PC-3 (cell line): ENCODE data around the gene AKT1. TPM values are rescaled to one million over a fixed set of nuclear protein-coding genes. Genes with fewer than 3 reads are reported as not detected.

ENCODE experiments used
- ATAC-seq: fragments of 200-7000 bp; cut with Tn5 transposase; 2 replicates; pipeline ENCODE4 v1.9.1; 2020; ENCODE audit warnings: mild to moderate bottlenecking, moderate library complexity
- BruUV-seq: library from RNA; stranded (reverse); fragments of 400-500 nt; replicated peaks from 2 replicates; lab custom pipeline; 2021; lab: Mats Ljungman, UMichigan
- CTCF ChIA-PET: fragments of 300-600 bp; sonication (Branson Sonifier 250); formaldehyde crosslinking; loops from one replicate; lab custom pipeline; 2022; ENCODE audit warnings: antibody characterized with exemption; lab: Charles Lee
- POLR2A ChIA-PET: fragments of 300-600 bp; sonication (Branson Sonifier 250); formaldehyde crosslinking; loops from one replicate; lab custom pipeline; 2022; ENCODE audit warnings: antibody characterized with exemption; ENCODE audit not compliant: unreplicated experiment; lab: Charles Lee
- DNase-seq: peaks from one replicate; pipeline ENCODE4 v3.0.0-alpha.2; 2015
- H2AFZ ChIP-seq: fragments of 300-600 bp; sonication (generic); 2 replicates; pipeline ENCODE4 v1.6.0; 2016; ENCODE audit warnings: antibody characterized with exemption, low read length
- H3F3A ChIP-seq: fragments of 300-600 bp; sonication (generic); one replicate; pipeline ENCODE4 v1.6.0; 2017; ENCODE audit warnings: antibody characterized with exemption, low read length, control low read depth, mild to moderate bottlenecking; ENCODE audit not compliant: unreplicated experiment
- H3K27ac ChIP-seq: fragments of 300-600 bp; sonication (generic); 2 replicates; pipeline ENCODE4 v1.5.1; 2016; ENCODE audit warnings: mild to moderate bottlenecking, low read length
- H3K27me3 ChIP-seq: fragments of 300-600 bp; sonication (generic); 2 replicates; pipeline ENCODE4 v1.6.1; 2016; ENCODE audit warnings: low read length, mixed read lengths
- H3K36me3 ChIP-seq: fragments of 300-600 bp; sonication (generic); 2 replicates; pipeline ENCODE4 v1.6.1; 2016; ENCODE audit warnings: low read depth, mixed run types, low read length, mixed read lengths
- H3K4me1 ChIP-seq: fragments of 300-600 bp; sonication (generic); 2 replicates; pipeline ENCODE4 v1.5.1; 2016; ENCODE audit warnings: low read length; ENCODE audit not compliant: insufficient read depth
- H3K4me2 ChIP-seq: fragments of 300-600 bp; sonication (generic); 2 replicates; pipeline ENCODE4 v1.6.0; 2016; ENCODE audit warnings: low read length
- H3K4me3 ChIP-seq: fragments of 300-600 bp; sonication (generic); 2 replicates; pipeline ENCODE4 v1.5.1; 2016; ENCODE audit warnings: mild to moderate bottlenecking, low read length, mixed read lengths
- H3K79me2 ChIP-seq: fragments of 300-600 bp; sonication (generic); 2 replicates; pipeline ENCODE4 v1.6.1; 2017; ENCODE audit warnings: low read length, mixed read lengths
- H3K9ac ChIP-seq: fragments of 300-600 bp; sonication (generic); 2 replicates; pipeline ENCODE4 v1.6.0; 2016; ENCODE audit warnings: mild to moderate bottlenecking, low read length
- H3K9me2 ChIP-seq: fragments of 300-600 bp; sonication (generic); replicated peaks from 2 replicates; pipeline ENCODE4 v1.6.1; 2016; ENCODE audit warnings: mixed run types, low read length, mixed read lengths
- H3K9me3 ChIP-seq: fragments of 300-600 bp; sonication (generic); 2 replicates; pipeline ENCODE4 v1.6.1; 2016; ENCODE audit warnings: low read length, mixed read lengths
- H4K20me1 ChIP-seq: fragments of 300-600 bp; sonication (generic); 2 replicates; pipeline ENCODE4 v1.6.1; 2016; ENCODE audit warnings: low read length, mixed read lengths
- EZH2 ChIP-seq: fragments of 300-600 bp; sonication (generic); IDR thresholded peaks from one replicate; pipeline ENCODE4 v1.6.1; 2017; ENCODE audit warnings: antibody characterized with exemption, mild to moderate bottlenecking, low read length; ENCODE audit not compliant: unreplicated experiment
- EZH2phosphoT487 ChIP-seq: fragments of 300-600 bp; sonication (generic); IDR thresholded peaks from 2 replicates; pipeline ENCODE4 v1.6.1; 2018; ENCODE audit warnings: mild to moderate bottlenecking, antibody characterized with exemption, low read length, borderline replicate concordance
- intact Hi-C: fragments of 100-400 bp; cut with micrococcal nuclease; formaldehyde crosslinking; loops from 2 replicates; pipeline ENCODE4 v1.9.0; 2023
- total RNA-seq: library from RNA; depleted of rRNA; stranded (reverse); fragments of >200 nt; gene quantifications from 2 replicates; pipeline ENCODE4 v1.2.3, GENCODE V29; 2014
- TF ChIP-seq, protein P1 (sequence below): fragments of 300-600 bp; sonication (generic); conservative IDR thresholded peaks from 2 replicates; pipeline ENCODE4 v1.5.1; 2017; ENCODE audit warnings: antibody characterized with exemption, low read depth, mild to moderate bottlenecking, low read length

AKT1 gene
- total RNA-seq, 1 experiment from 2014 or later, result 196 TPM

DNA sequence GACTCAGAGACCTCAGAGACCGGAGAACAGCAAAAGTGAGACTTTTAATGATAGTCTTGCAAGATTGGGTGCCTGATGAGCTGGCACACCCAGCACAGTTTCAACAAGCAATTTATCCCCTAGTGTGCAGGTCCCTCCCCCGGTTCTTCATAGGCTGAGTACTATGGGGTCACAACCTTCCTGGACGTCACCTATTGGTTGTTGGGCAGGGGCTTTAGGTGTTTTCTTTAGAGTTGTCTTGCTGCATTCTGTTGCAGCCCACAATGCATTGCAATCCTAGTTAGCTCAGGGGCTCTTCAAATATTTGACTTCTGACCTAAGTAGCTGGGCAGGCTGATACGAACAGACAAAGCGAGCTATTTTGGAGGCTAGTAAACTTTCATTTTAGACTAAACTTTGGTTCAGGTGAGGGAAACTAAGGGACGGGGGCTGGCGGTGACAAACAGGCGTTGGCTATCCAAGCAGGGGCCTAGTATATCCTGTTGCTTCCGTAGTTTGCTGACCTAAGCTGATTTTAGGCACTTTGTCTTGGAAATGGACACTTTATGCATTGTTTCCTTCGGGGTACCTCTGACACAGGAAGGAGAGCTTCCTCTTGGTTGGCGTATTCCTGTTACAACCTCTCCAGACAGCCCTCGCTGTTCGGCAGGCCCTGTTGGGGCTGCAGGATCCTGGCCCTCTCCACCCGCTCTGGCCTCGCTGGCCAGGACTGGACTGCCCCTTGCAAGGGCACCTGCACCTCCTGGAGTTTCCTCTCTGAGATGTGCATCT is 28.5 kb downstream of the AKT1 start:
- Histone ChIP-seq H4K20me1 (0 out of 2 replicates have a peak, but pooled peaks cover 3% of the 10 kb centered on the region), H3K9me3 (no peaks in the 10 kb centered on the region), H3K9ac (no peak overlapping the region), H3K9me2 (no peaks in the 10 kb centered on the region), H3K27ac (no peak overlapping the region), H3K27me3 (no peaks in the 10 kb centered on the region), H3K36me3 (peaks cover 15% of the 10 kb centered on the region), H3K4me3 (no peak overlapping the region), H3K4me2 (no peak overlapping the region), H3F3A (no peaks in the 10 kb centered on the region), H3K4me1 (no peaks in the 10 kb centered on the region), H2AFZ (no peak overlapping the region), H3K79me2 (no peaks in the 10 kb centered on the region)
- intact Hi-C loops, result no loop called here
- no TSS peak for BruUV-seq
- ATAC-seq (no peak), DNase-seq (no peak)
- TF ChIP-seq, protein P1, sequence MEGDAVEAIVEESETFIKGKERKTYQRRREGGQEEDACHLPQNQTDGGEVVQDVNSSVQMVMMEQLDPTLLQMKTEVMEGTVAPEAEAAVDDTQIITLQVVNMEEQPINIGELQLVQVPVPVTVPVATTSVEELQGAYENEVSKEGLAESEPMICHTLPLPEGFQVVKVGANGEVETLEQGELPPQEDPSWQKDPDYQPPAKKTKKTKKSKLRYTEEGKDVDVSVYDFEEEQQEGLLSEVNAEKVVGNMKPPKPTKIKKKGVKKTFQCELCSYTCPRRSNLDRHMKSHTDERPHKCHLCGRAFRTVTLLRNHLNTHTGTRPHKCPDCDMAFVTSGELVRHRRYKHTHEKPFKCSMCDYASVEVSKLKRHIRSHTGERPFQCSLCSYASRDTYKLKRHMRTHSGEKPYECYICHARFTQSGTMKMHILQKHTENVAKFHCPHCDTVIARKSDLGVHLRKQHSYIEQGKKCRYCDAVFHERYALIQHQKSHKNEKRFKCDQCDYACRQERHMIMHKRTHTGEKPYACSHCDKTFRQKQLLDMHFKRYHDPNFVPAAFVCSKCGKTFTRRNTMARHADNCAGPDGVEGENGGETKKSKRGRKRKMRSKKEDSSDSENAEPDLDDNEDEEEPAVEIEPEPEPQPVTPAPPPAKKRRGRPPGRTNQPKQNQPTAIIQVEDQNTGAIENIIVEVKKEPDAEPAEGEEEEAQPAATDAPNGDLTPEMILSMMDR, result no peak
- TF ChIP-seq EZH2, result no peak
- TF ChIP-seq EZH2phosphoT487, result no peak
- CTCF ChIA-PET, result interaction anchor here (0.6 kb wide), 1 partner anchor 64 kb away, joined by 3 read pairs; no protein-coding TSS in a partner anchor
- POLR2A ChIA-PET, result no interaction called here

DNA sequence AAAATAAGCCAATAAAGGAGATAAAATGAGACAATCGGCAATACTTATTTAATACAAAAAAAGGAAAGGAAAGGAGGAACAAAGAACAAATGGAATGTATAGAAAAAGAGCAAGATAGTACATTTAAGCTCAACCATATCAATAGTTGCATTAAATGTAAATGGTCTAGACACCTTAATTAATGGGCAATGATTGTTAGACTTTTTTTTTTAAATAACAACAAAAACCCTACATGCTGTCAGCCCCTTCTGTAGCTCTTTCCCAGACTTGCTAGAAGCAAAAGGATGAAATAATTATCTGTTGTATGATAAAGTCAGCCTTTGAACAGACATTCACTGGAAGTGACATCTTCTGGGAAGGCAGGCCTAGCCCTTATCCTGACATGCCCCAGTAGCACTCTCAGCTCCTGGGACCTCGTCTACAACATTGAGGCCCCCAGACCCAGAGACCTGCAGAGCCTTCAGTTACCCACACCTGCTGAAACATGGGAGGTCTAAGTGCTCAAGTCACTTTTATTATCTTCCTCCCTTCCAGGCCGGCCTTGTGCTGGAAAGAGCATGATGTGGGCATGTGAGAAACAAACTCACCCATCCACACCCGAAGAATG is 29.2 kb downstream of the AKT1 start:
- H3K4me3 ChIP-seq, result no peak overlapping the region
- no peaks in the 10 kb centered on the region for H3F3A ChIP-seq
- no peaks in the 10 kb centered on the region for H3K4me1 ChIP-seq
- H3K27ac ChIP-seq, result no peak overlapping the region
- ChIA-PET CTCF (interaction anchor here (0.6 kb wide), 2 partner anchors 63 to 556 kb away, joined by 3 to 4 read pairs; no protein-coding TSS in a partner anchor), POLR2A (no interaction called here)
- no TSS peak for BruUV-seq
- no peak for TF ChIP-seq EZH2phosphoT487
- TF ChIP-seq EZH2, result no peak
- TF ChIP-seq, protein P1, result no peak
- intact Hi-C loops, result no loop called here
- no peak overlapping the region for H2AFZ ChIP-seq
- 0 out of 2 replicates have a peak, but pooled peaks cover 3% of the 10 kb centered on the region for H4K20me1 ChIP-seq
- H3K9ac ChIP-seq, result no peak overlapping the region
- H3K79me2 ChIP-seq, result no peaks in the 10 kb centered on the region
- H3K4me2 ChIP-seq, result no peak overlapping the region
- ATAC-seq (no peak), DNase-seq (no peak)
- H3K27me3 ChIP-seq, result no peaks in the 10 kb centered on the region
- no peaks in the 10 kb centered on the region for H3K9me3 ChIP-seq
- no peaks in the 10 kb centered on the region for H3K9me2 ChIP-seq
- H3K36me3 ChIP-seq, result peaks cover 8% of the 10 kb centered on the region

DNA sequence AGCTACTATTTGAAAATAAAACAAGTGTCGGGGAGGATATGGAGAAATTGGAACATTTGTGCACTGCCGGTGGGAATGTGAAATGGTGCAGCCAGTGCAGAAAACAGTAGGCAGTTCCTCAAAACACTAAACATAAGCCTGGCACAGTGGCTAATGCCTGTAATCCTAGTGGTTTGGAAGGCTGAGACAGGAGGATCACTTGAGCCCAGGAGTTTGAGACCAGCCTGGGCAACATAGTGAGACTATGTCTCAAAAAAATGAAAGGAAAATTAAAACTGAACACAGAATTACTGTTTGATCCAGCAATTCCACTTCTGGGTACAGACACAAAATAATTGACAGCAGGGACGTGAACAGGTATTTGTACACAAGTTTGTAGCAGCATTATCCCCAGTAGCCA is 30.0 kb downstream of the AKT1 start:
- peaks cover 4% of the 10 kb centered on the region; the same call in 1 of the 2 replicates for H3K36me3 ChIP-seq
- no peak overlapping the region for H2AFZ ChIP-seq
- CTCF ChIA-PET, result interaction anchor here (0.6 kb wide), 1 partner anchor 557 kb away, joined by 4 read pairs; no protein-coding TSS in a partner anchor
- H3F3A ChIP-seq, result no peaks in the 10 kb centered on the region
- H3K4me2 ChIP-seq, result no peak overlapping the region
- no peak overlapping the region for H3K4me3 ChIP-seq
- DNase-seq (no peak), ATAC-seq (no peak)
- BruUV-seq, result no TSS peak
- H3K4me1 ChIP-seq, result no peaks in the 10 kb centered on the region
- no peak overlapping the region for H3K9ac ChIP-seq
- H3K9me2 ChIP-seq, result no peaks in the 10 kb centered on the region
- TF ChIP-seq EZH2phosphoT487 (no peak), EZH2 (no peak)
- TF ChIP-seq, protein P1, result no peak
- H3K27me3 ChIP-seq, result no peaks in the 10 kb centered on the region
- no peaks in the 10 kb centered on the region for H3K9me3 ChIP-seq
- POLR2A ChIA-PET, result no interaction called here
- H3K79me2 ChIP-seq, result no peaks in the 10 kb centered on the region
- no peaks in the 10 kb centered on the region for H4K20me1 ChIP-seq
- intact Hi-C loops, result no loop called here
- no peak overlapping the region for H3K27ac ChIP-seq
